SK-N-SH (cell line): ENCODE results near the gene SREBF2. TPM values are rescaled to one million over a fixed set of nuclear protein-coding genes. Genes with fewer than 3 reads are reported as not detected.

Source experiments
- CTCF ChIA-PET: fragments of 300-600, 350-600 bp; formaldehyde crosslinking; extraction: SDS; loops from one replicate; lab custom pipeline; 2021; lab: Yijun Ruan, JAX
- POLR2A ChIA-PET: fragments of 350-600 bp; sonication (Branson Sonifier 250); formaldehyde crosslinking; extraction: SDS; loops from one replicate; lab custom pipeline; 2020; ENCODE audit warnings: antibody characterized with exemption, inconsistent platforms; lab: Yijun Ruan, JAX
- DNase-seq: peaks from one replicate; pipeline ENCODE4 v3.0.0; 2012
- H2AFZ ChIP-seq: fragments of 200-600 bp; sonication (generic); 2 replicates; pipeline ENCODE4 v1.8.1; 2016; ENCODE audit warnings: antibody characterized with exemption, mild to moderate bottlenecking, low read depth
- H3F3A ChIP-seq: fragments of 200-600 bp; sonication (generic); replicated peaks from 2 replicates; pipeline ENCODE3; 2016; ENCODE audit warnings: antibody characterized with exemption, mild to moderate bottlenecking; ENCODE audit not compliant: insufficient read depth
- H3K27ac ChIP-seq, 2 experiments: fragments of 200-500 bp in 1 of 2; fragments of 200-600 bp in 1 of 2; sonication (Bioruptor generic) in 1 of 2; sonication (generic), shearing (Covaris generic) in 1 of 2; 2 replicates each; pipeline versions ENCODE4 v1.5.1 to v1.6.1; 2014 to 2016; ENCODE audit warnings: low read depth in 2 of 2, inconsistent platforms in 1 of 2, low read length in 1 of 2, mild to moderate bottlenecking in 1 of 2, mixed read lengths in 1 of 2
- H3K27me3 ChIP-seq: fragments of 200-600 bp; sonication (generic), shearing (Covaris generic); 2 replicates; pipeline ENCODE4 v1.6.1; 2016; ENCODE audit warnings: mixed run types; ENCODE audit not compliant: insufficient read depth
- H3K36me3 ChIP-seq, 2 experiments: fragments of 200-500 bp in 1 of 2; fragments of 200-600 bp in 1 of 2; sonication (Bioruptor generic) in 1 of 2; sonication (generic) in 1 of 2; replicated peaks in 1 of 2; 2 replicates each; pipeline versions ENCODE3 to v1.5.1; 2014 to 2016; ENCODE audit warnings: low read length in 1 of 2, mild to moderate bottlenecking in 1 of 2; ENCODE audit not compliant: insufficient read depth in 2 of 2, control insufficient read depth in 1 of 2
- H3K4me1 ChIP-seq, 2 experiments: fragments of 200-500 bp in 1 of 2; fragments of 200-600 bp in 1 of 2; sonication (Bioruptor generic) in 1 of 2; sonication (generic), shearing (Covaris generic) in 1 of 2; 2 replicates each; pipeline versions ENCODE4 v1.5.1 to v1.6.1; 2014 to 2016; ENCODE audit warnings: low read depth in 1 of 2, low read length in 1 of 2, mixed run types in 1 of 2; ENCODE audit not compliant: insufficient read depth in 2 of 2, control insufficient read depth in 1 of 2
- H3K4me2 ChIP-seq: fragments of 200-600 bp; sonication (generic), shearing (Covaris generic); 2 replicates; pipeline ENCODE4 v1.6.1; 2017; ENCODE audit warnings: mixed run types
- H3K4me3 ChIP-seq, 2 experiments: fragments of 200-500 bp in 1 of 2; fragments of 200-600 bp in 1 of 2; sonication (Bioruptor generic) in 1 of 2; sonication (generic), shearing (Covaris generic) in 1 of 2; 2 replicates each; pipeline versions ENCODE4 v1.5.1 to v1.8.1; 2014 to 2016; ENCODE audit warnings: low read depth in 2 of 2, inconsistent platforms in 1 of 2, low read length in 1 of 2, mild to moderate bottlenecking in 1 of 2, mixed read lengths in 1 of 2, moderate library complexity in 1 of 2
- H3K79me2 ChIP-seq: fragments of 200-600 bp; sonication (generic); 2 replicates; pipeline ENCODE4 v1.8.1; 2017; ENCODE audit warnings: mild to moderate bottlenecking; ENCODE audit not compliant: insufficient read depth
- H3K9ac ChIP-seq: fragments of 200-600 bp; sonication (generic); 2 replicates; pipeline ENCODE4 v1.6.1; 2017; ENCODE audit warnings: mixed run types
- H3K9me2 ChIP-seq: fragments of 200-600 bp; sonication (generic); 2 replicates; pipeline ENCODE4 v1.6.1; 2017; ENCODE audit warnings: mixed run types
- H3K9me3 ChIP-seq: fragments of 200-600 bp; sonication (generic); 2 replicates; pipeline ENCODE4 v1.6.1; 2017; ENCODE audit warnings: mixed run types, mild to moderate bottlenecking, moderate library complexity
- H4K20me1 ChIP-seq: fragments of 200-600 bp; sonication (generic); 2 replicates; pipeline ENCODE4 v1.6.1; 2017; ENCODE audit warnings: mild to moderate bottlenecking, mixed run types; ENCODE audit not compliant: insufficient read depth
- CHD2 ChIP-seq: fragments of 150-350 bp; IDR thresholded peaks from 2 replicates; pipeline ENCODE4 v1.6.1; 2018; ENCODE audit warnings: low read length; ENCODE audit not compliant: partially characterized antibody
- CTCF ChIP-seq: fragments of 200-600 bp; sonication (generic); IDR thresholded peaks from 2 replicates; pipeline ENCODE4 v1.6.1; 2017; ENCODE audit warnings: antibody characterized with exemption, mild to moderate bottlenecking, moderate library complexity
- ELF1 ChIP-seq: IDR thresholded peaks from 2 replicates; pipeline ENCODE4 v1.4.0; 2012
- EP300 ChIP-seq, 2 experiments: IDR thresholded peaks; 2 replicates each; pipeline versions ENCODE4 v1.4.0 to v1.6.1; 2012; ENCODE audit warnings: borderline replicate concordance in 1 of 2, low read depth in 1 of 2, low read length in 1 of 2
- FOXJ3 ChIP-seq: sonication (generic); formaldehyde crosslinking; IDR thresholded peaks from 2 replicates; pipeline ENCODE4 v1.5.1; 2020; ENCODE audit warnings: mild to moderate bottlenecking, missing genetic modification reagents
- FOXM1 ChIP-seq: IDR thresholded peaks from 2 replicates; pipeline ENCODE4 v1.4.0; 2012; ENCODE audit warnings: low read depth, mild to moderate bottlenecking
- GABPA ChIP-seq: IDR thresholded peaks from 2 replicates; pipeline ENCODE4 v1.4.0; 2012; ENCODE audit warnings: low read depth, mild to moderate bottlenecking
- GATA2 ChIP-seq: sonication (generic); formaldehyde crosslinking; IDR thresholded peaks from 2 replicates; pipeline ENCODE4 v1.5.0; 2020; ENCODE audit warnings: mild to moderate bottlenecking, missing genetic modification reagents
- MEF2A ChIP-seq: IDR thresholded peaks from 2 replicates; pipeline ENCODE4 v1.4.0; 2012; ENCODE audit warnings: low read depth, borderline replicate concordance
- MXI1 ChIP-seq: IDR thresholded peaks from 2 replicates; pipeline ENCODE4 v1.6.1; 2012; ENCODE audit warnings: mild to moderate bottlenecking, low read depth, low read length, improper control_type of control experiment
- RFX5 ChIP-seq: IDR thresholded peaks from 2 replicates; pipeline ENCODE4 v1.6.1; 2012; ENCODE audit warnings: mild to moderate bottlenecking, improper control_type of control experiment, low read length
- TAF1 ChIP-seq: IDR thresholded peaks from 2 replicates; pipeline ENCODE4 v1.6.1; 2012; ENCODE audit warnings: low read depth, mild to moderate bottlenecking, low read length, moderate library complexity, borderline replicate concordance
- WGBS: methylation state at CpG from one replicate; pipeline ENCODE4 v1.1.6; 2017; ENCODE audit warnings: low lambda C conversion rate; 5-methylcytosine and 5-hydroxymethylcytosine counted together
- polyA plus RNA-seq, 3 experiments: library from polyadenylated mRNA; depleted of rRNA; stranded (reverse); fragments of >200 nt; gene quantifications; 2 replicates each; pipeline ENCODE4 v1.2.3, GENCODE V29; 2012
- TF ChIP-seq, protein P1 (sequence below): IDR thresholded peaks from 2 replicates; pipeline ENCODE4 v1.4.0; 2012; ENCODE audit warnings: low read depth, borderline replicate concordance
- TF ChIP-seq, protein P2 (sequence below): fragments of 150-350 bp; IDR thresholded peaks from 2 replicates; pipeline ENCODE4 v1.6.1; 2017; ENCODE audit warnings: antibody characterized with exemption, low read length, low read depth, borderline replicate concordance
- TF ChIP-seq, protein P3 (sequence below): fragments of 150-350 bp; IDR thresholded peaks from 2 replicates; pipeline ENCODE4 v1.6.1; 2016; ENCODE audit warnings: mild to moderate bottlenecking, low read depth, low read length

The SREBF2 gene
- polyA plus RNA-seq, 1 of the 3 experiments (the other 2 are of a cell fraction) = 7.5 TPM

DNA sequence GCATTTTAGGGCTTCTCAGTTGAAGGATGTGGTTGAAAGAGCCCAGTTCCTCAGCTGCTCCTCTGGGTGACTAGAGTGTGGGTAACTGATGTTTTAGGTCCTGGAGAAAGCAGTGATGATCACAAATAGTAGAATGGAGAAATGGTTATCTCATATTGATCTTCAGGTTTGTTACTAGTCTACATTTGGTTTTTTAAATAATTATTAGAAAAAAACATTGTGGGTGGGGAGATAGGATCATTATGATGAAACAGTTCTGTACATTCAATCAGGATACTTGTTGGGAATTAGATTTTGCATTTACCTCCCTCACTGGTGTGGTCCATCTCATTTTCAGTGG, 24.9 kb downstream of the SREBF2 start:
- no peak overlapping the region for H3K27ac ChIP-seq
- no peak for TF ChIP-seq FOXJ3 (CRISPR knock-in tag)
- no peak for TF ChIP-seq EP300 (IDR thresholded peaks at IDR 0.05; ENCODE audit: borderline replicate concordance in 1 of 2, low read depth in 1 of 2, low read length in 1 of 2)
- TF ChIP-seq, protein P1, sequence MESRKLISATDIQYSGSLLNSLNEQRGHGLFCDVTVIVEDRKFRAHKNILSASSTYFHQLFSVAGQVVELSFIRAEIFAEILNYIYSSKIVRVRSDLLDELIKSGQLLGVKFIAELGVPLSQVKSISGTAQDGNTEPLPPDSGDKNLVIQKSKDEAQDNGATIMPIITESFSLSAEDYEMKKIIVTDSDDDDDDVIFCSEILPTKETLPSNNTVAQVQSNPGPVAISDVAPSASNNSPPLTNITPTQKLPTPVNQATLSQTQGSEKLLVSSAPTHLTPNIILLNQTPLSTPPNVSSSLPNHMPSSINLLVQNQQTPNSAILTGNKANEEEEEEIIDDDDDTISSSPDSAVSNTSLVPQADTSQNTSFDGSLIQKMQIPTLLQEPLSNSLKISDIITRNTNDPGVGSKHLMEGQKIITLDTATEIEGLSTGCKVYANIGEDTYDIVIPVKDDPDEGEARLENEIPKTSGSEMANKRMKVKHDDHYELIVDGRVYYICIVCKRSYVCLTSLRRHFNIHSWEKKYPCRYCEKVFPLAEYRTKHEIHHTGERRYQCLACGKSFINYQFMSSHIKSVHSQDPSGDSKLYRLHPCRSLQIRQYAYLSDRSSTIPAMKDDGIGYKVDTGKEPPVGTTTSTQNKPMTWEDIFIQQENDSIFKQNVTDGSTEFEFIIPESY = no peak
- TF ChIP-seq GABPA = no peak
- no peak for TF ChIP-seq ELF1
- TF ChIP-seq MXI1 = no peak
- 0 out of 2 replicates have a peak, but pooled peaks have one; percentile 4 for TF ChIP-seq CTCF
- TF ChIP-seq MEF2A = no peak
- ChIA-PET POLR2A (no interaction called here), CTCF (interaction anchor here (0.8 to 1.6 kb wide), 4 partner anchors 10 to 161 kb away, joined by 3 to 5 read pairs (median 4); partner anchors contain the start of gene CCDC134)
- peaks cover 0 to 5% of the 10 kb centered on the region in 2 experiments; a peak in 1 of 4 replicates for H3K4me1 ChIP-seq
- H3K36me3 ChIP-seq = no peaks in the 10 kb centered on the region
- DNase-seq = no peak
- peaks cover 5% of the 10 kb centered on the region for H3F3A ChIP-seq
- H2AFZ ChIP-seq = no peak overlapping the region
- H3K9ac ChIP-seq = no peak overlapping the region
- no peaks in the 10 kb centered on the region for H3K9me3 ChIP-seq
- no peak overlapping the region for H3K4me3 ChIP-seq
- no peaks in the 10 kb centered on the region for H3K9me2 ChIP-seq
- no peak overlapping the region for H3K4me2 ChIP-seq
- H4K20me1 ChIP-seq = no peaks in the 10 kb centered on the region
- H3K27me3 ChIP-seq = no peaks in the 10 kb centered on the region
- H3K79me2 ChIP-seq = peaks cover 3% of the 10 kb centered on the region; the same call in 1 of the 2 replicates

DNA sequence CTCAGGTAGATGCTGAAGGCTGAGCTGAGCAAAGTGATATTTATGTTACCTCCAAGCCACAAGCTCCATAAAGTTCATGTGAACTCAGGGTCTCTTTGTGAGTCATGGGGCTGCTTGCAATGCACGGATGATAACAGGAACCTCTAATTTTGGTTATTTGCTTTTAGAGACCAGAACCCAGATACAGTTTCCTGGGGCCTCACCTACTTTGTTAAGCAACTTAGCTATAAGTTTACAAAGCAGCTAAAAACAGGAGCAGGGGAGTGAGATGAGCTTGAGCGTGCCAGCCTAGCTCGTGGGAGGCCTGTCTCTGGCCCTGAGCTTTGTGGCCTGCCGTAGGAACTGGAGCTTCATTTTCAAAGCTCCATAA, 29.2 kb downstream of the SREBF2 start:
- no peak for DNase-seq
- H3K4me2 ChIP-seq = no peak overlapping the region
- POLR2A ChIA-PET = no interaction called here
- H3K27ac ChIP-seq = no peak overlapping the region
- H3F3A ChIP-seq = peaks cover 4% of the 10 kb centered on the region
- H3K4me1 ChIP-seq = peaks cover 0 to 5% of the 10 kb centered on the region in 2 experiments; a peak in 1 of 4 replicates
- WGBS = 83% methylated on average over 2 of the region's 4 CpGs
- no peak overlapping the region for H3K9ac ChIP-seq
- H2AFZ ChIP-seq = no peak overlapping the region
- no peaks in the 10 kb centered on the region for H3K27me3 ChIP-seq
- H3K4me3 ChIP-seq = no peak overlapping the region
- no peaks in the 10 kb centered on the region for H3K36me3 ChIP-seq
- no peaks in the 10 kb centered on the region for H4K20me1 ChIP-seq
- no peak for TF ChIP-seq TAF1
- TF ChIP-seq, protein P2, sequence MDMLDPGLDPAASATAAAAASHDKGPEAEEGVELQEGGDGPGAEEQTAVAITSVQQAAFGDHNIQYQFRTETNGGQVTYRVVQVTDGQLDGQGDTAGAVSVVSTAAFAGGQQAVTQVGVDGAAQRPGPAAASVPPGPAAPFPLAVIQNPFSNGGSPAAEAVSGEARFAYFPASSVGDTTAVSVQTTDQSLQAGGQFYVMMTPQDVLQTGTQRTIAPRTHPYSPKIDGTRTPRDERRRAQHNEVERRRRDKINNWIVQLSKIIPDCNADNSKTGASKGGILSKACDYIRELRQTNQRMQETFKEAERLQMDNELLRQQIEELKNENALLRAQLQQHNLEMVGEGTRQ = no peak
- TF ChIP-seq, protein P3, sequence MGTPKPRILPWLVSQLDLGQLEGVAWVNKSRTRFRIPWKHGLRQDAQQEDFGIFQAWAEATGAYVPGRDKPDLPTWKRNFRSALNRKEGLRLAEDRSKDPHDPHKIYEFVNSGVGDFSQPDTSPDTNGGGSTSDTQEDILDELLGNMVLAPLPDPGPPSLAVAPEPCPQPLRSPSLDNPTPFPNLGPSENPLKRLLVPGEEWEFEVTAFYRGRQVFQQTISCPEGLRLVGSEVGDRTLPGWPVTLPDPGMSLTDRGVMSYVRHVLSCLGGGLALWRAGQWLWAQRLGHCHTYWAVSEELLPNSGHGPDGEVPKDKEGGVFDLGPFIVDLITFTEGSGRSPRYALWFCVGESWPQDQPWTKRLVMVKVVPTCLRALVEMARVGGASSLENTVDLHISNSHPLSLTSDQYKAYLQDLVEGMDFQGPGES = no peak
- TF ChIP-seq CHD2 = no peak
- TF ChIP-seq MXI1 = no peak
- no peak for TF ChIP-seq FOXM1
- no peak for TF ChIP-seq RFX5
- no peak for TF ChIP-seq GATA2 (CRISPR knock-in tag)
- H3K79me2 ChIP-seq = peaks cover 3% of the 10 kb centered on the region; the same call in 1 of the 2 replicates
- CTCF ChIA-PET = interaction anchor here (1.3 kb wide), 1 partner anchor 115 kb away, joined by 5 read pairs; no protein-coding TSS in a partner anchor
- H3K9me2 ChIP-seq = no peaks in the 10 kb centered on the region
- no peaks in the 10 kb centered on the region for H3K9me3 ChIP-seq
